HL-60 (cell line): Measurements from ENCODE around the gene GLUL.

Source experiments
- CTCF ChIP-seq: IDR thresholded peaks from one replicate; pipeline ENCODE4 v1.5.1; 2011; ENCODE audit warnings: low read length, control low read depth, inconsistent platforms; ENCODE audit not compliant: insufficient read depth
- POLR2AphosphoS5 ChIP-seq: IDR thresholded peaks from 2 replicates; pipeline ENCODE4 v1.6.1; 2012; ENCODE audit warnings: low read depth
- REST ChIP-seq: IDR thresholded peaks from 2 replicates; pipeline ENCODE4 v1.6.1; 2012; ENCODE audit warnings: low read depth; ENCODE audit not compliant: insufficient replicate concordance

- TF ChIP-seq CTCF (no peak), REST (no peak), POLR2AphosphoS5 (no peak)
Observed at GRCh38 chr1:182410138-182410537, 18.5 kb upstream of the GLUL start.
